ENCODE results near the gene CEACAM4.

CEACAM4 gene

GRCh38 chr19:41623360-41623759 is 3.5 kb downstream of the CEACAM4 start:
- Histone ChIP-seq H3K4me1 (ENCODE audit: insufficient read depth, low read length, severe bottlenecking) (no peaks in the 10 kb centered on the region), H3K36me3 (ENCODE audit: insufficient read depth, low read length) (no peaks in the 10 kb centered on the region), H4K20me1 (ENCODE audit: insufficient read depth, low read length) (no peaks in the 10 kb centered on the region), H3K9me3 (ENCODE audit: low read length) (no peaks in the 10 kb centered on the region), H3K4me2 (ENCODE audit: low read length) (no peak overlapping the region), H3K9me2 (ENCODE audit: low read depth, low read length) (no peaks in the 10 kb centered on the region), H2AFZ (ENCODE audit: low read length) (no peak overlapping the region), H3K4me3 (ENCODE audit: low read depth, low read length, poor library complexity, severe bottlenecking) (no peak overlapping the region), H3F3A (ENCODE audit: insufficient read depth, low read length) (no peaks in the 10 kb centered on the region), H3K9ac (ENCODE audit: low read length) (no peak overlapping the region), H3K79me2 (ENCODE audit: insufficient read depth, low read length) (no peaks in the 10 kb centered on the region), H3K27me3 (ENCODE audit: insufficient read depth, low read length) (no peaks in the 10 kb centered on the region; the same call in 1 of the 2 replicates), H3K27ac (ENCODE audit: low read depth, low read length, poor library complexity, severe bottlenecking) (no peak overlapping the region)
- no peak for TF ChIP-seq EZH2 (IDR thresholded peaks at IDR 0.05; ENCODE audit: borderline replicate concordance, low read length)
- no peak for TF ChIP-seq CTCF (IDR thresholded peaks at IDR 0.05; ENCODE audit: low read length)

GRCh38 chr19:41621654-41622053 is 5.2 kb downstream of the CEACAM4 start:
- Histone ChIP-seq H3K27me3 (ENCODE audit: insufficient read depth, low read length) (no peaks in the 10 kb centered on the region), H3K9me2 (ENCODE audit: low read depth, low read length) (no peaks in the 10 kb centered on the region)

GRCh38 chr19:41621226-41621625 is 5.6 kb downstream of the CEACAM4 start:
- TF ChIP-seq EZH2 (IDR thresholded peaks at IDR 0.05; ENCODE audit: borderline replicate concordance, low read length) (no peak), CTCF (IDR thresholded peaks at IDR 0.05; ENCODE audit: low read length) (no peak)
- H3K79me2 ChIP-seq (ENCODE audit: insufficient read depth, low read length), result no peaks in the 10 kb centered on the region
- no peak overlapping the region for H3K4me3 ChIP-seq (ENCODE audit: low read depth, low read length, poor library complexity, severe bottlenecking)
- H3K4me1 ChIP-seq (ENCODE audit: insufficient read depth, low read length, severe bottlenecking), result no peaks in the 10 kb centered on the region
- no peaks in the 10 kb centered on the region for H3F3A ChIP-seq (ENCODE audit: insufficient read depth, low read length)
- H2AFZ ChIP-seq (ENCODE audit: low read length), result no peak overlapping the region
- H3K4me2 ChIP-seq (ENCODE audit: low read length), result no peak overlapping the region
- no peaks in the 10 kb centered on the region for H3K9me3 ChIP-seq (ENCODE audit: low read length)
- no peaks in the 10 kb centered on the region for H3K9me2 ChIP-seq (ENCODE audit: low read depth, low read length)
- no peaks in the 10 kb centered on the region for H3K36me3 ChIP-seq (ENCODE audit: insufficient read depth, low read length)
- H4K20me1 ChIP-seq (ENCODE audit: insufficient read depth, low read length), result no peaks in the 10 kb centered on the region
- H3K9ac ChIP-seq (ENCODE audit: low read length), result no peak overlapping the region
- H3K27me3 ChIP-seq (ENCODE audit: insufficient read depth, low read length), result no peaks in the 10 kb centered on the region
- no peak overlapping the region for H3K27ac ChIP-seq (ENCODE audit: low read depth, low read length, poor library complexity, severe bottlenecking)

More at GRCh38 chr19:41621654-41622053, 5.2 kb downstream of the CEACAM4 start:
- TF ChIP-seq EZH2 (IDR thresholded peaks at IDR 0.05; ENCODE audit: borderline replicate concordance, low read length) (no peak), CTCF (IDR thresholded peaks at IDR 0.05; ENCODE audit: low read length) (no peak)
- Histone ChIP-seq H3K27ac (ENCODE audit: low read depth, low read length, poor library complexity, severe bottlenecking) (no peak overlapping the region), H3F3A (ENCODE audit: insufficient read depth, low read length) (no peaks in the 10 kb centered on the region), H3K4me3 (ENCODE audit: low read depth, low read length, poor library complexity, severe bottlenecking) (no peak overlapping the region), H4K20me1 (ENCODE audit: insufficient read depth, low read length) (no peaks in the 10 kb centered on the region), H2AFZ (ENCODE audit: low read length) (no peak overlapping the region), H3K9me3 (ENCODE audit: low read length) (no peaks in the 10 kb centered on the region), H3K36me3 (ENCODE audit: insufficient read depth, low read length) (no peaks in the 10 kb centered on the region), H3K4me1 (ENCODE audit: insufficient read depth, low read length, severe bottlenecking) (no peaks in the 10 kb centered on the region), H3K9ac (ENCODE audit: low read length) (no peak overlapping the region), H3K79me2 (ENCODE audit: insufficient read depth, low read length) (no peaks in the 10 kb centered on the region), H3K4me2 (ENCODE audit: low read length) (no peak overlapping the region)

Data from OCI-LY1 (cell line).